SK-N-DZ (cell line): Measurements from ENCODE around the gene NDOR1.

Source experiments
- DNase-seq: peaks from one replicate; pipeline ENCODE4 v3.0.0-alpha.2; 2015; ENCODE audit warnings: low spot score

Gene NDOR1

DNA sequence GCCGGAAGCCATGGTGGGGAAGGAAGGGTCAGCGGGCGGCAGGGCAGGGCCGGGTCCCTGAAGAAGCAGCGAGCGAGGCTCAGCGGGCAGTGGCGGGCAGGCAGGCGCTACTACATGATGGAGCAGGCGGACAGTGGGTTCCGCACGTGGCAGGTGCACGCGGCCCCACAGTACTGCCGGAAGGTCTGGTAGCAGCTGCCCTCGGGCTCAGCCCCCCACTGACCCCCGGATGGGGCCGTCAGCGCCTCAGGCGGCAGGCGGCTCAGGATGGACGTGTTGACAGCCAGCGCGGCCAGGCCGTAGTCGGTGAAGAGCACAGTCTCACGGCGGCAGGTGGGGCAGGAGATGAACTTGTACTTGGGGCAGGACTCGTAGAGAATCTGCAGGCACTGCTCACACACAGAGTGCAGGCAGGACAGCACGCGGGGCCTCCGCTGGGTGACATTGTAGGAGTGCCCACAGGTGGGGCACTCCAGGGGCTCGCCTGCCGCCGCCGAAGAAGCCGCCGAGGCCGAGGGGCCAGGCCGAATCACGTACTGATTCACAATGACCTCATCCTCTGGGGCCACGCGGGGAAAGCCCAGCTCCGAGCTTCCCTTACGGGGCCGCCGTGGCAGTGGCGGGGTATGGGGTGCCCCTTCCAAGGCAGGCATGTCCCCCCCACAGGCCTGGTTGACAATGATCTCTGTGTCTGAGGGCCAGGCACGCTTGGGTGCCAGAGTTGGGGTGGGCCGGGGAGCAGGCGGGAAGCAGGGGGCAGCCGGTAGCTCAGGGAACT, 15.0 kb downstream of the NDOR1 start:
- DNase-seq: no peak

DNA sequence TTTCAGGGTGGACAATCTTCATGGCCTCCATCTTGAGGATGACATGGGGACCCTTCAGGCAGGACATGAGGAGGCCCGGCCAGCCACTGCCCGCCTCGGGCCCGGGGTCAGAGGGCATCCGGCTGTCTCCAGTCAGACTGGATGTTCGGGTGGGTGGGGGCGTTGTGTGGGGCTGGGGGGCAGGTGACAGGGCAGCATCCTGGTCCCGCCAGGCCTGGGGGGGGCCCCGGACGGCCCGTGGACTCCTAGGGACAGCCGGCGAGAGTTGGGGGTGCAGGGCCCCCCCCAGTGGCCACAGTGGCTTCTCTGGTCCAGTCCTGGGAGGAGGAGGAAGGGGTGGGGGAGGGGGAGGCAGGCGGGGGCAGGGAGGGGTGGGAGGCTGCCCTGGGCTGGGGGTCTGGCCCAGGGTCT, 15.6 kb downstream of the NDOR1 start:
- no peak for DNase-seq

DNA sequence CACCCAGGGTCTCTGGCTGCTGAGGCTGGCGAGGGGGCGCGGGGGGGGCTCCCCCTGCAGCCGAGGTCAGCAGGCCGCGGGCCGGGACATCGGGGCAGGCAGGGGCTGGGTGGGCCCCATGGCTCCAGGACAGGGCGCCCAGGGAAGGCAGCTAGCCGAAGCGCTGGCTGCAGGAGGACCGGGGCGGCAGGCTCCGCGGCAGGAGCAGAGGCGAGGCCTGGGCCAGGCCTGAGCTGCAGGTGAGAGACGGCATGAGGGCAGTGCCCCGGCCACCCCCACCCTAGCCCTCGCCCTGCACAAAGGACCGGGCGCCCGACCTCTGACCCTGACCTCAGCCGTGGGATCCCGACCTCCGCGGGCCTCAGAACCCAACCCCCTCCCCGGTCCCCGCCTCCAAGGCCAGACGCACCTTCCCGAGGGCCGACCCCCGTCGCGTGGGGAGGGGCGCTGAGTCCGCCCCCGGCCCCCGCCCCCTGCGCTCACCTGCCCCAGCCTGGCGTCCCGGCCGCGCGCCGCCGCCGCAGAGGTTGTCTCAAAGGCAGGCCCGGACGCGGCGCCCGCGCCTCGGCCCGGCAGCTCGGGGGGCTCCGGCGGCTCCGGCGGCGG, 16.1 kb downstream of the NDOR1 start:
- no peak for DNase-seq

DNA sequence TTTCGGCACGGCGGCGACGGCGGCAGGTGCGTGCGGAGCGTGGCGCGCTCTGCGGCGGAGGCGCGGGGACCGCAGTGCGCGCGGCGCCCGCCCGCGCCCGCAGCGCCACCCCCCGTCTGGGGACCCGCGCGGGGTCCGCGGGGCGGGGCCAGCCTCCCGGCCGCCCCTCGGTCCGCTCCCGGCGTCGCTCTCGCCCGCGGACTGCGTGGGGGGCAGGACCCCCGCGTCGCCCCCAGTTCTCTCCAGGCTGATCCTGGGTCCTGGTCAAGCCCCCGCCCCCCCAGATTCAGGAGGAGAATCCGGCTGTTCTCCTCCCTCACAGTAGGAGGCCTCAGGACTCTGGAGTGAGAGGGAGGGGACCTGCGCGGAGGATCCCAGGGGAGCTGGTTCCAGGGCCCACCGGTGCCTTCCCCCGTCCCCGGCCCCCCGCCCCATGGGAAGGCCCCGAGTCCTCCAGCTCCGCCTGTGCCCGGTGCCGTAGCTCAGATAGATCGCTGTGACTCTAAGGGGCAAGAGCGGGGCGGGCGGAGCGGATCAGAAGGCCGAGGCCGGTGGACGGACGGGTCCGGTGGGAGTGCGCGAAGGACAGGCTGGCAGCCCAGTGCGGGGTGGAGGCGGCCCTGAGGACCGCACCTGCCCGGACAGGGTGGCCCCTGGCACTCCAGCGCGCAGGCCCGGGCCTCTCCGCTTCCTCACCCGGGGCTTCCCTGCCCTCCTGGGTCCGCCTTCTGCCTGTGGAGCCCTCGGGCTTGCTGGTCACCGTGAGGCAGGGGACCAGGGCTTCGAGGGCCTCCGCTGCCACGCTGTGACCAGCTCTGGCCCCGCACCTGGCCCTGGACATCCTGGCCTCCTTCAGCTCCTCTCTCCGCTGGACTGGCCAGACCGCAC, 16.9 kb downstream of the NDOR1 start, which contains the start of gene RNF208:
RNF208 (minus strand) TSS at position 51 of the 888 bp plus-strand sequence. CDS start 1,028 bp downstream, outside the sequence.
- peak; percentile 60 for DNase-seq

DNA sequence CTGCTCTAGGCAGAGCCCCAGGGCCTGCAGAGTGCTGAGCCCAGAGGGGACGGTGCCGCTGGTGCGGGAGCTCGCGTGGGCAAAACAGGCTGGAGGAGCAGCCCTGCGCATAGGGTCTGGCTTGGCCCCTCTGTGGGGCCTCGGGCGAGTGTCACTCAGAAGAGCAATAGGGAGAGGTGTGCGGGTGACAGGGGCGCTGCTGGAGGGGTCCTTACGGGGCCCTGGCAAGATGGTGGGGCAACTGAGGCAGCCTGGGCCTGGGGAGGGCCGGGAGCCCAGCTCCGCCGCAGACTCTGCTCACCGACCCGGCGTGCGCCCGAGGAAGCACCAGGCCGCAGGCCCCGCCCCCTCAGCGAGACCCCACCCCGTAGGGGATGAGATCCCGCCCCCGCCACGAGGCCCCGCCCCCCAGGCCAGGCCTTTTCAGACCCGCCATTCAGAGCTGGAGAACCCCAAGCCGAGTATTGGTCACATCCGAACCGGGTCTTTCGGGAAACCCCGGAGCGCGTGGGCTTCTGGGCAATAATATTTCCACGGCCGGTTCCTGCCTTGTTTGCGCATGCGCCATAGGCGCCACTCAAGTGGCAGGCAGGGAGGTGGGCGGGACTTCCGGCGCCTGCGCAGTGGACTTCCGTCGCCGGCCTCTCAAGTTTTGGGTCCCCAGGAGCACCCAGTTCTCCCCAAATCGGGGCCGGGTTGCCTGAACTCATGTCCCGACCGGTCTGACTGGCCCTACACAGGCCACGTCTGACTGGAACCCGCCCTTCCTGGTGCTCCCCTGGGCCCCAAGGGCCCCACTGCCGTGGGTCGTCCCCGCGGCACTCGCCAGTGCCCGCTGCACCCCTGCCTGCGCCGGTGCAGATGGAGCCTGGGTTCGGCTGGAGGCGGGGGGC, 17.8 kb downstream of the NDOR1 start:
- DNase-seq: peak; percentile 99

DNA sequence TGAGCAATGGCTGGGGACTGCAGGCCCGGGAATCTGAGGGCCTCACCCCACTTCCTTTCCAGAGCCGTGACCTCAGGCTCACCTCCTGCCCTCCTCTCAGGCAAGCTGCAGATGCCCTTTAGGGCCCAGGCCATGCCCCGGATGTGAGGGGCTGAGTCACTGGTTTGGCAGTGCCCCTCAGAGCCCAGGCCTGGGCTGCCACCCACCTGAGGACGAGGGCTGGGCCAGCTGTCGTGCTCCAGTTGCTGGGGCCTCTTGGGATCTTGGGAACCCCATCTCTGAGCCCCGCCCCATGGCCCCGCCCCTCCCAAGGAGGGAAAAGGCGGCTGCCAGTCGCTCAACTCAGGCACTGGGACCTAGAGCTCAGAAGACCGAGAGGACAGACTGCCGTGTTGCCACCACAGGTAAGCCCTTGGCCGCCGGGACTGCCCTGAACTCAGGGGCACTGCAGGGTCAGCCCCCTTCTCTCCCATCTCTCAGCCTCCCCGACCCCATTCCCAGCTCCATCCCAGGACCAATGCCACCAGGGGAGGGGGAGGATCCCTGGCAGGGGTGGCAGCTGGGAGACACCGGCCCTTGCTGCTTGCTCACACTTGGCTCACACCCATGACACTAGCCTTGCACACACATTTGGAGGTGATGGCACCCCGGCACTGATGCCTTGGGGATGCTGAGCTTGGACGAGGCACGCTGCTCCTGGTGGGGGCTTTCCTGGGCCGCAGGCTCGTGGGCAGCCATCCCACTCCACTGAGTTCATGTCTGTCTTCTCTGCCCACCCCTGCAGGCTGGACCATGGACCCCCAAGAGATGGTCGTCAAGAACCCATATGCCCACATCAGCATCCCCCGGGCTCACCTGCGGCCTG, 19.6 kb downstream of the NDOR1 start, which contains the start of gene CYSRT1:
CYSRT1 (plus strand) TSS at position 345 of the 865 bp plus-strand sequence; CDS start at position 793, 448 bp downstream.
- no peak for DNase-seq

DNA sequence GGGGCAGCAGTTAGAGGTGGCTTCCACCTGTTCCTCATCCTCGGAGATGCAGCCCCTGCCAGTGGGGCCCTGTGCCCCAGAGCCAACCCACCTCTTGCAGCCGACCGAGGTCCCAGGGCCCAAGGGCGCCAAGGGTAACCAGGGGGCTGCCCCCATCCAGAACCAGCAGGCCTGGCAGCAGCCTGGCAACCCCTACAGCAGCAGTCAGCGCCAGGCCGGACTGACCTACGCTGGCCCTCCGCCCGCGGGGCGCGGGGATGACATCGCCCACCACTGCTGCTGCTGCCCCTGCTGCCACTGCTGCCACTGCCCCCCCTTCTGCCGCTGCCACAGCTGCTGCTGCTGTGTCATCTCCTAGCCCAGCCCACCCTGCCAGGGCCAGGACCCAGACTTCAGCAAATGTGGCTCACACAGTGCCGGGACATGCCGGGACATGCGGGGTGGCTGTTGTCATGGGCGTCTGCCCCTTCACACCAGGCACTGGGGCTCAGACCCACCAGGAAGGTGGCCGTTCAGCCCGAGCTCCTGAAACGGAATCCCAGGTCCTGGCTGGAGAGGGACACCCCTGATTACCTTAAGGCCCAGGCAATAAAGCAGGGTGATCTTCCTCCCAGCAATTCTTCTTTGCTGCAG, 20.3 kb downstream of the NDOR1 start:
- no peak for DNase-seq

DNA sequence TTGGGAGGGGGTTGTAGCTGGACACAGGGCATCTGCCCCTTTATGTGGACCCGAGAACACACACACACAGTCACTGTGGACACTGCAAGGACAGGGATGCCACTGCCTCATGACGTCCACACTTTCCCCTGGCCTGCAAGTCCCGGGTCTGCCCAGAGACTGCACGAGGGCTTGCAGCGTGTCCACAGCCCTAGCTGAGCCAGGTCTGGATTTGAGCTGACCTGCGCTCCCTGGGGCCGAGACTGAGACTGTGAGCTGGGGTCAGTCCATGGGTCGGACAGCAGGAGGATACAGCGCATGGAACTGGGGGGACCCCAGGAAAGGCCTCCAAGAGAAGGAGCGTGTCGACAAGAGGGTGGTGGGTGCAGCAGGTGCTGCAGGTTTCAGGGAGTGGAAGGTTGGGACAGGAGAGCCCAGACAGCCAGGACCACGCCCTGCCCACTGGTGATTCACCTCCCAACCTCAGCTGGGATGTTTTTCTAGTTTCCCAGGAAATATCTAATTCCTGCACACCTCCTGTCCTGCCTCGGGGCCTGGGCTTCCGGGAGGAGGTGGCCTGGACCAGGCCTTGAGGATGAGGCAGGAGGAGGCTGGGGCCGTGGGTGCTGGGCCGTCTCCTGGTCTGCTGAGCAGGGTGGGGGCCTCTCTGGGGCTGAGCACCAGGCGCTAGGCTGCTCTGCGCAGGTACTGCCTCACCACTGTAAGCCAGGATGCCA, 21.0 kb downstream of the NDOR1 start:
- no peak for DNase-seq

DNA sequence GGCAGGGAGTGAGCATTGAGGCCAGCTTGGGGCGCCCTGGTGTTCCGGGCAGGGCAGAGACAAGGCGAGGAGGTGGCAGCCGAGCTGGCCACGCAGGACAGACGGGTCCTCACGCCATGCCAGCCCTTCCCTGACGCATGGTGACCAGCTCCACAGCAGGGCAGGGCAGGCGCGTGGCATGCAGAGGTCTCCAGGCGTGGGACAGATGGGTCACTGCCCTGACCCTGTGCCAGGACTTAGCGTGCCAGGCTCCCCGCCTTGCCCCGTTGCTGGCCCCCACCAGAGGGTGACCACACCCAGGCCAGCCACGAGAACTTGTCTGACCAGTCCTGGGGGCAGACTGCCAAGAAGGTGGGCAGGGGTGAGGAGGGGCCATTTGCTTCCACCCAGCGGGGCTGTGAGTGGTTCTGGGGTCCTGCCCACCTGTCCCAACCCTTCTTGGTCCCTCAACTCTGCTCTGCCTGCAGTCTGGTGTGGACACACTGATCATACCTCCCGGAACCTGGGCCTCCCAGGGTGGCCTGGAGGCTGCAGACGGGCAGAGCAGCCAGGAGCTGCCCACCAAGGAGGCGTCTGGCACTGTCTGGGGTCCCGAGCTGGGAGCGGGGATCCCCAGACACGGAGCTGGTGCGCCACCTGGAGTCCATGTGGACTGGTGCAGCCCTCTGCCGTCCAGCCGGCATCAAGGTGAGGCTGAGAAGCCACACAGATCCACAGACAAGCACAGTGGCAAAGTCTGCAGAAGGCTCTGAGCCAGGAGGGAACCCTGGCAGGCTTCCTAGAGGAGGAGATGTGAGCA, 21.8 kb downstream of the NDOR1 start, which contains the start of gene RNF224:
RNF224 (plus strand) TSS at position 449 of the 799 bp plus-strand sequence. CDS start 834 bp downstream, outside the sequence.
- DNase-seq: peak; percentile 84

DNA sequence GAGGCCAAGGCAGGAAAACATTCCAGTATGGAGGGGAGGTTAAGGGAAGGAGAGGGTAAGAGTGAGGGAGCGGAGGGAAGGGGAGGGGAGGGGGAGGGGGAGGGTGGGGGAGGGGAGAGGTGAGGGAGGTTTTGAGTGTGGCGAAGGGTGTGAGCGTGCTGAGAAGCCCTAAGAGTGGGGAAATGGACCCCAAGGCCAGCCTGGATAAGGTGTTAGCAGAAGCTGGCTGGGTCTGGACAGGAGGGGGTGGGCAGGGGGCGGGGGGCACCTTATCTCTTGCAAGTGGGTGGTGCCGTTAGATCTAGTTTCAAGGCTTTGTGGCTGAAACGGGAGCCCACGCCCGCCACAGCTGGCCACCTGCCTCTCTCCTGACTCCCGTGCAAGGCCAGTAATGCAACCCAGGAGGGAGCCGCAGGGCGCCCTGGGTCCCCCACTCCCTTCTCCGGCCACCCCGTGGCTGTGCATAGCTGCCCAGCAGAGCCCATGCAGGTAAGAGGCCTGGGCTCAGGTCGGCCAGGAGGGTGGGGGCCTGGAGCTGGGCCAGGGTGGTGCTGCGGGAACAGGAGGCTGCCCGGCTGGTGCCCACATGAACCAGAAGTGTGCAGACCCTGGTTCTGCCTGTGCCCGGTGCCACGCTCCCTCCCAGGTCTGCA, 22.5 kb downstream of the NDOR1 start:
- no peak for DNase-seq

DNA sequence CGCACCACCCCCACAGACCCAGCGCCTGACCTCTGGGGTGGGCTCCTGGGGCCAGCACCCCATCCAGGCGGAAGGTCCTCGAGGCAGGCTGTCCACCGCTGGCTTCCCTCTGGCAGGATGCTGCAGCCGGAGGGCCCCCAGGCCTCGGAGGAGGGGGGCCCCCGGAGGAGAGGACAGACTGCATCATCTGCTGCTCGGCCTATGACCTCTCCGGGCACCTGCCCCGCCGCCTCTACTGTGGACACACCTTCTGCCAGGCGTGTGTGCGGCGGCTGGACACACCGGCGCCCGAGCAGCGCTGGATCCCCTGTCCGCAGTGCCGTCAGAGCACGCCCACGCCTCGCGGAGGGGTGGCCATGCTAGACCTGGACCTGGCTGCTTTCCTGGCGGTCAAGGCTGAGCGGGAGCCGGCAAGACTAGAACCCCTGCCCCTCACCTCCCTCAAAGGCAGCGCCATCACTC, 23.0 kb downstream of the NDOR1 start:
- no peak for DNase-seq

DNA sequence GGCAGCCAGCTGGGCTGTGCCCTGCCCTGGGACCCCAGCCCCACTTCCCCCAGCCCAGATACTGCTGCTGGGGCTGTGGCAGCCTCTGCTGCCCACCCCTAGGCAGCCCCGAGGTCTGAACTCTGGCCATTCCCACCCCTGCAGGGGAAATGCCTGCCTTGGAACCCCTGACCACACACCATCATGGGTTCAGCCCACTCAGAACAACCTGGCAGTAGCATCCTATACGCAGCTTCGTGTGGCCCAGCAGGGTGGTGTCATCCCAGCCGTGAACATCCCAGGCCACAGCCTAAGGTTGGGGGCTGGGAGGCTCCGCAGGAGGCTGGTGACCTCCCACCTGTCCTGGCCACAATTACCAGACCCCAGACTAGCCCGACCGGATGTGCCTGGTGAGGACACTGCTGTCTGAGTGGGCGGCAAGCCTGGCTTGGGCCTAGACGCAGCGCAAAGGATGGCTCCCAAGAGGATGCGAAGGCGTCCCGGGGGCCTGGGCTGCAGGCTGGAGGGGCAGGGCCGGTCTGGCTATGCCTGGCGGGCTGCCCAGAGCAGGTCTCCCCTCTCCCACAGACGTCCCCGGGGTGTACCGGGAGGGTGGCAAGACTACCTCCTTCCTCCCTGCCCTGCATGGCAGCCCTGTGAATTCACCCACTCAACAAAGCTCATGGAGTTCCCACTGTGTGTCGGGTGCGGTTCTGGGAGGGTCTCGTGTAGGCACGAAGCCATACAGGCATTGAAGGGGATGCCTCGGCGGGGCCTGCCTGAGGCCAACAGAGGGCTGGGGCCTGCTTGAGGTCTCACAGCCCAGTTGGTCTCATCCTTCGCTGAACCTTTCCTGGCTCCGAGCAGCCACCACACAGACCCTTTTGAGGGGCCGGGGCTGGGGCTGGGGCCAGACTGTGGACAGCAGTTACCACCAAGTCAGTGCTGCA, 23.7 kb downstream of the NDOR1 start:
- no peak for DNase-seq

DNA sequence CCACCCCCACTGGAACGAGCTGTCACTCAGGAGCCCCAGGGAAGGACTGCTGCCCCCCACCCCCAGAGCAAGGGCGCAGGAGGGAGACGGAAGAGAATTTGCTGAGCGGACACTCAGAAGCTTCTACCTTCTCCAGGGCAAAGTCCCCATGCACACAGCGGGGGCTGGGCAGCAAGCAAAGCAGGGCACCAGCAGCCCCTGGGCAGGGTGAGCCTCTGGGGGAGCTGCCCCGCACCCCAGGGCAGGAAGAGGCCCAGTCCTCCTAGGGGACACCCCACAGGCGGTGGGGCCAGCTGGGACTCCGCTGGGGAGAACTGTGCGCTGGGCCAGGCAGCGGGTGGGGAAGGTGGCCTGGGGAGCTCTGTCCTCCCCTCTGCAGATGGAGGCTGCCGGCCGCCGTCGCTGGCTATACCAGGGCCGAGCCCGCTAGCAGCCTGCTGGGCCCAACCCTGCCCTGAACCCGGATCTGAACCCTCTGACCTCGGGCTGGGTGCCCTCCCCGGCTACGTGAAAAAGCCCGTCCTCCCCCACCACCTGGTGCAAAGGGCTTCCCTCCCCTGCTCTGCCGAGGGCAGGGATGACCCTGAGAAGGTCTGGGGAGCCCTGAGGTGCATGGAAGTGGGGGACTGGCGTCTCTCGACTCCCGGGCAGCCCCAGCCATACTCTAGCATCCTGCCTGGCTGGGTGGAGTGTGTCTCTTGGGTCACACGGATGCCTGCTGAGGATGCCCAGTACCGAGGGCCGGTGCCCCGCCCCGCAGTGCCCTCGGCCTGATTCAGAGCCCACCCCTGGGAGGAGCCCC, 24.6 kb downstream of the NDOR1 start:
- no peak for DNase-seq

DNA sequence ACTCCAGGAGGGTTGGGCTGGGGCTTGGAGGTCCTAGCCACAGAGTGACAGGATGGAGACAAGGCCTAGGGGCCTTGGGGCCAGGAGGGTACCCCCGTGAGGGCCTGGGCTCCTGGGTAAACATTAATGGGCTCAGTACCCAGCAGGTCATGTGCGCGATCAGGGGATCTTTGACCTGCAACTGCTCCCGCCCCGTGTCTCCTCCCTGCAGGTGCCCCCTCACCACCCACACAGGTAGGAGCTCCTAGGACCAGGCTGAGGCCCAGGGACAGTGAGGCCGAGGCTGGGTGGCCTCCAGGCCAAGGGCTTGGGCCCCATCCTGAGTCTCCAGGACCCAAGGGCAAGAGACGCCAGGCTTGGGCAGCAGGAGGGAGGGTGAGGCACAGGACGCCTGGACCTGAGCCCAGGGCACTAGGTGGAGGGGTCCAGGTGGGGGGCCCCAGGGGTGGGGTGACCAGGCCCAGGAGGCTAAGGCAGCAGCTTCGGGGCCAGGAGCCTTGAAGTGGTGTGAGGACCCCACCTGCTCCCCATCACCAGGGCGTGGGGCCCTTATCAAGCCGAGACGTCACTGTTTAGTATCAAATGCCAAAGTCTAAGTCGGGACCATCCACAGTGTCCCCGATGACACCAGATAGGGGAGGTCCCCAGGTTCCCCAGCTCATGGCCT, 25.3 kb downstream of the NDOR1 start, which contains the start of gene SLC34A3:
SLC34A3 (plus strand) TSS at position 197 of the 667 bp plus-strand sequence. CDS start 802 bp downstream, outside the sequence.
- no peak for DNase-seq
